Posterior cingulate gyrus (tissue), 11 donors: ENCODE measurements around the gene KCNQ1.
"Not testable (repeated sequence)": the region's sequence is repeated elsewhere in the genome, so short reads cannot be mapped to it uniquely, and the experiment has no call there.

Experiments used
- DNase-seq, 10 donors: peaks; one replicate each; pipeline versions ENCODE4 v3.0.0 to v3.0.0-alpha.2; 2020 to 2021; ENCODE audit warnings: mixed read lengths in 3 of 10
- intact Hi-C: fragments of 100-400 bp; cut with DNase I; formaldehyde crosslinking; loops from one replicate; pipeline ENCODE4 v1.15.1; 2023

Gene KCNQ1

DNA sequence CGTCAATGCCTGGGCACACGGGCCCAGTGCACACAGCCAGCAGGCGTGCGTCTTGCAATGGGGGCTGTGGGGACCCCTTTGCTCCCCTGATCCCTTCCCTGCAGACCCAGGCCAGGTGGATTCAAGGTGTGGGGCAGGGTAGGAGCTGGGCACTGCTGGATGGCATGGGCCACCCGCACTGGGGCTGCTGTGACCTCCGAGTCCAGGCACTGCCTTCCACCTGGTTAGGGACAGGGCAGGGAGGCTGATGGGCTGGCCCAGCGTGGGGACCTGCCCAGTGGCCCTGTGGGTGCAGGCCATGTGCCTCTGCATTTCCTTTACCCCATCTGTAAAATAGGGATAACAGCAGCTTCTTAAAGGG lies 22.9 kb downstream of the KCNQ1 start:
- intact Hi-C loops: no loop called here
- DNase-seq: peak in 1 of 10 donors; percentile 58

GRCh38 chr11:2468363-2469235 lies 23.8 kb downstream of the KCNQ1 start:
- intact Hi-C loops: no loop called here
- peak in 2 of 10 donors; percentile 57 to 59 for DNase-seq

DNA sequence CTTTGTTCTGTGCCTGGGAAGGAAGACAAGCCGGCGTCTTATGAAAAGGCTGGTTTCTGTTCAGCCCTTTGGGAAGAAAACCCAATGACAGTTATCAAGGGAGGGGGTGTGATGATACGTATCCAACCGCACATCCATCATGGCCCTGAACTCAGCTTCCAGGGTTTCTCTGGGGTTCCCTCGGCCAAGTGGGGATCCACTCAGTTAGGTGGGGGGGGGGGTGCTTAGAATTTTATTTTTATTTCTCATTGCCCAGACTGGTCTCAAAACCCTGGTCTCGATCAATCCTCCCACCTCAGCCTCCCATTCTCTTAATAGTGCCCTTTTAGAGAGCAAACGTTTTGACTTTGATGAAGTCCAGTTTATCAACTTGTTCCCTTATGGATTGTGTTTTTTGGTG lies 25.7 kb downstream of the KCNQ1 start:
- DNase-seq: peak in 1 of 10 donors; percentile 17
- intact Hi-C loops: no loop called here

GRCh38 chr11:2471048-2471803 lies 26.4 kb downstream of the KCNQ1 start:
- intact Hi-C loops: no loop called here
- DNase-seq: peak in 1 of 10 donors; percentile 55

DNA sequence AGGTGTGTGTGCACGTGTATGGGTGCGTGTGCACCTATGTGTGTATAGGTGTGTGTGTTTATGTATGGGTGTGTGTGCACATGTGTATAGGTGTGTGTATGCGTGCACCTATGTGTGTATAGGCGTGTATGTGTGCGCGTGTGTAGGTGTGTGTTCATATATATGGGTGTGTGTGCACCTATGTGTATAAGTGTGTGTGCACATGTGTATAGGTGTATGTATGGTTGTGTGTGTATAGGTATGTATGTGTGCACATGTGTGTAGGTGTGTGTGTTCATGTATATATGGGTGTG lies 26.9 kb downstream of the KCNQ1 start:
- DNase-seq: no peak
- intact Hi-C loops: no loop called here

DNA sequence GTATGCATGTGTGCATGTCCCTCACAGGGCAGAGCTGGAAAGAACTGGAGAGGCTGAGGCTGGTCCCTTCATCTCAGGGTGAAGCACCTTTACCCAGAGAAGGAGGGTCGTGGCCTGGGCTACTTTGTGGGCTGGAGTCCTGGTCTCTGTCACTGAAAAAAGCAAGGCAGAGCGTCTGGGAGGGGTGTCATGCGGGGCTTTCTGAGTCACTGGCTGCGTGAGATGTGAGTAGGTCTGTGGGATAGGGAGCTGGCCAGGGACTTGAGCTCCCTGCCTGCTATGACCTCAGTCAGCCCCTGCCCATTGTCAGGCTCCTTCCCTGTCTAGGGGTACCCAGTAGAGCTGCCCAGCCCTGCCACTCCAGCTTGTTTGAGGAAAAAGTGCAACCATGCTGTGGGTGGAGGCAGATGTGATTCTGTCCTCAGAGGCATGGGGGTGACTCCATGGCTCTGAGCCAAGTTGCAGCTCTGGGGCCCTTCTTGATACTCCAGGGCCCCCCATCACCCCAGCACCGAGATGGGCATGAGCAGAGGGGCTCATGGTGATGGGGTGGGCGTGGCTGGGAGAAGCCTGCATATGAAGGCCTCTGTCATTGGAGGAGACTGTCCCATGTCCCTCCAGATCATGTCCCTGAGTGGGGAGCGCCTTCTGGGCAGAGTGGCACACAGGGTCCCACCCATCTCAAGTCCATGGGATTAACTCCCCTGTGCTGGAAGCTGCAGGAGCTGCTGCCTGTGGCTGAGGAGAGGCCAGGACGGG lies 27.8 kb downstream of the KCNQ1 start:
- peak in 1 of 10 donors; percentile 66 for DNase-seq
- intact Hi-C loops: no loop called here

GRCh38 chr11:2473361-2474058 lies 28.7 kb downstream of the KCNQ1 start:
- DNase-seq: peak in 1 of 10 donors; percentile 73
- intact Hi-C loops: no loop called here

DNA sequence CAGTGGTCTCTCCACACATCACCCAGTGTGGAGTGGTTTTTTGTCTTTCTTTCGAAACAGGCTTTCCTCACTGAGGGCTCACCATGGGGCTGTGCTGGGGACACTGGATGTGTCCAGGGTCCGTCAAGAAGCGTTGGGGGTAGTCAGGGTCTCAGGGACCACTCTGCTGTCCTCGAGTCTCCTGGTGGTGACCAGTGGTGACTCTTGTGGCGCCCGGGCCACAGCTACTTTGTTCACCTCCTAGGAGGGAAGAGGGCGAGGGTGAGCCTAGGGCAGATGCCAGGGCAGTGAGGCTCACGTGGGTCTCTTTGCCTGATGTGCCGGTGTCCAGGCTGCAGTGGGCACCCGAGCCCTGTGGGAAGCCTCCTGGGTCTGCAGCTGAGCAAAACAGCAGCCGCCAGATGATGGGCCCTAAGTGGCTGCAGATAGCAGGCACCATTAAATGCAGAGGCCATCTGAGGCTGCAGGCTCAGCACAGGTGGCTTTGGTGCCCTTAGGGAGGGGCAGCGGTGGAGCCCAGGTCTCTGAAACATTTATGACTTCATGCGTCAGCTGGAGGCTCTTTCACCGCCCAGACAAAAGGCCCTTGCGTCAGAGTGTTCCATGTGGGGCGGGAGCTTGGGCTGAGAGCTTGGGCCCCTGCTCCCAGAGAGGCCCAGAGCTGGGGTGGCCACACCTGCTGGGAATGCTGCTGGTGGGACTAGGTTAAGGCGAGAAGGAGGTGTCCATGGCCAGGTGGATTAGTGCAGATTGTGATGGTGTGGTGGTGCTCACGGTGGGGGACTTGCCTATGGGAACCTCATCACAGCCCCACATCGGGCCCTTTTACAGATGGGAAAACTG lies 29.5 kb downstream of the KCNQ1 start:
- peak in 1 of 10 donors; percentile 61 for DNase-seq
- intact Hi-C loops: no loop called here

- no peak for DNase-seq
- intact Hi-C loops: no loop called here
Observed at GRCh38 chr11:2475136-2475918, 30.5 kb downstream of the KCNQ1 start.

DNA sequence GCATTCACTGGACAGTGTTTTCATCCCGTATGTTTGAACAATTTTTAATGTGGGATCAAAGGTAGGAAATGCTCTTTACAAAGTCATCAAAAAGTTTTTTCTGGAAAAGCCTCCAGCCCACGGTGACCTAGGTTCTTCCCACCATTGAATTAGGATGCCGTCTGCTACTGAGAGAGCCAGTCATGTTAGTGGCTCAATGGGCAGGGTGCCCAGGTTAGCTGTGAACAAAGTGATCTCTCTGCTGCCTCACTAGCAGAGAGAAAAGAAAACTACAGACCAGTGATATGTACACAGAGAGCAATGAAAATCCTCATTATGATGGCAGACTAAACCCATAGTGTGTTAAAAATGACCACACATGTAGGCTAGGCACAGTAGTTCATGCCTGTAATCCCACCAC lies 32.4 kb downstream of the KCNQ1 start:
- intact Hi-C loops: no loop called here
- DNase-seq: peak in 1 of 10 donors; percentile 48

- intact Hi-C loops: no loop called here
- DNase-seq: peak in 1 of 10 donors; percentile 33
Observed at GRCh38 chr11:2477936-2478335, 33.1 kb downstream of the KCNQ1 start.

GRCh38 chr11:2480067-2480873 lies 35.5 kb downstream of the KCNQ1 start:
- intact Hi-C loops, DNase-seq: not testable (repeated sequence)

DNA sequence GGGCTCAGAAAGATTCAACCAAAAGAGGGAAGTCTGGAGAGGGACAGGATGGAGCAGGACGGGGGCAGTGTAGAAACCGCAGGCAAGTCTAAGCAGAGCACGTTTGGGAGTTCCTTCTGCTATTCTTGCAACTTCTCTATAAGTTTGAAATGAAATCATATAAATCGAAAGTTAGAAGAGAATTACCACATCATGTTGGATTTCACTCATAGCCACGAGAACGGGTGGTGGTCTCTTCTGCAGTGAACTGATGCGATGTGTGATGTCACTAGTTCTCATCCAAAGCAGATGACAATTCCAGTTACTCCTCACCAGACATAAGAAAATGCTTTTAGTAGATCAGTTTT lies 36.0 kb downstream of the KCNQ1 start:
- DNase-seq: no peak
- intact Hi-C loops: no loop called here

DNA sequence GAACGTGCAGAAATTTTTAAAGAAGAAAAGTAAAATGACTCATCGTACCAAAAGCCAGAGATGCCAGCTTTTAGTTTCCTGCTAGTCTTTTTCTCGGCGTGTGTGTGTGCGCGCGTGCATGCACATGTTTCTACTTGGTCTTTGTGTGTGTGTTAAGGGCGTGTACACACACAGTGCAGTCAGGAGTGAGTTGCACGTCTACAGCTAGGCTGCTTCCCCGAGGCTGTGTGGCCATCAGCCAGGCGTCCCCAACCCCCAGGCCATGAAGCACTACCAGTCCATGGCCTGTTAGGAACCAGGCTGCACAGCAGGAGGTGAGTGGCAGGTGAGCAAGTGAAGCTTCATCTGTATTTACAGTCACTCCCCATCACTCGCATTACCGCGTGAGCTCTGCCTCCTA lies 36.4 kb downstream of the KCNQ1 start:
- DNase-seq: no peak
- intact Hi-C loops: no loop called here

DNA sequence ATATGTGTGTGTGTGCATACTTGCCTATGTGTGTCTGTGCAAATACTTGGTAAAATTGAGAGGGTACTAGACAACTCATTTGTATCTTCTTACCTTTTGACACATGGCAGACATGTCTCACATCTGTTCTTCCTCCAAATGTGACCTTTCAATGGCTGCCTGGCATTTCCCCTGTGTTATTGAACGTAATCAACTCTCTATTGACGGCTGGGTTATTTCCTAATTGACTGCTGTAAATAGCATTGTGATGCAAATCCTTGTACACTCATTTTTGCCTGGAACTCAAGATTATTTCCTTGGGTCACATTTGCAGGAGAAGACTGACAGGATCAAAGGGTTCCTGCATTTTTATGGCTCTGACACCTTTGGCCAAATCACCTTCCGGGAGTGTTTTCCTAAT lies 37.4 kb downstream of the KCNQ1 start:
- intact Hi-C loops: no loop called here
- no peak for DNase-seq

DNA sequence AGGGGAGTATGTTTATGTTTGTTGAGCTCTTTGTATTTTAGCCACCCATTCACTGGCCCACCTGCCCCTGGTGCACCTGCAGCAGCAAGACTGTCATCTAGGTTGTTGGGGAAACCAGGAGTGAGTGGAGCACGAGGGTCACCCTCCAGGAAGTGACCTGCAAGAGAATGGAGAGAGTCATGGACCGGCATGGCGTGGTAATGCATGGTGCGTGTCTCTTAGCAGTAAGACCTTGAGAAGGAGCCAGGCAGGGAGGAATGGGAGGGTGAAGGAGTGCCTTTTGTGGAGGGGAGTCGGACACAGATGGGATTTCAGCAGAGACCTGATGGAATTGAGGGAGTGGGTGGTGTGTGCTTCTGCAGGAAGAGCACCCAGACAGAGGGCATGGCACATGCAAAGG lies 37.9 kb downstream of the KCNQ1 start:
- DNase-seq: no peak
- intact Hi-C loops: no loop called here

- intact Hi-C loops: no loop called here
- DNase-seq: no peak
Observed at GRCh38 chr11:2483426-2483825, 38.6 kb downstream of the KCNQ1 start.

DNA sequence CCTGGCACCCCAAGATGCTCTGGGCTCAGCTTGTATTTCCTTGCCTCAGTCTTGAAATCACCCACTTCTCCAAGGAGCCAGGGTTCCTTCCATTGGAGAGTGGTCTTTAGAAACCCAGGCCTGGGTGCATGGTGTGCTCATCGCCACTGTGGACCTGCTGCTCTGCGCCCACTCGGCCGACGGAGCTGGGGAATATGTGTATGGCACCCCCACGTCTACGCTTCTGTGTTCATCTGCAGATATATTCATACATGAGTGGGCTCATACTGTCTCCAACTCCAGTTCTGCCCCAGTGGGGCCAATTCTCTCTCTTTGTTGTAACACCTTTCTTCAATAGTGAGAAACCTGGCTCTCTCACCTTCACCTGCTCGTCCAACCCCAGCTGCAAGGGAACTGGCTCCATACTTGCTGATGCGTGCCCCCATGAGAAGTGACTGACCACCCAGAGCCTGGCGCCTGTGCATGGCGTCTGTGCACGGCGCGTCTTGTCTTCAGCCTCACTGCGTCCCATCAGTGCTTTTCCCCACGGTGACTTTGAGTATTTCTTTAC lies 39.8 kb downstream of the KCNQ1 start:
- peak in 1 of 10 donors; percentile 62 for DNase-seq
- intact Hi-C loops: no loop called here
